NCI-H774 (cell line): ENCODE measurements around the gene CDH16.
"Not testable (repeated sequence)": the region's sequence is repeated elsewhere in the genome, so short reads cannot be mapped to it uniquely, and the experiment has no call there.

Experiments used
- DNase-seq: peaks from one replicate; lab custom pipeline; 2025; lab: John Stamatoyannopoulos, UW

Gene CDH16

GRCh38 chr16:66908762-66909559, 9.7 kb downstream of the CDH16 start:
- DNase-seq, result no peak

DNA sequence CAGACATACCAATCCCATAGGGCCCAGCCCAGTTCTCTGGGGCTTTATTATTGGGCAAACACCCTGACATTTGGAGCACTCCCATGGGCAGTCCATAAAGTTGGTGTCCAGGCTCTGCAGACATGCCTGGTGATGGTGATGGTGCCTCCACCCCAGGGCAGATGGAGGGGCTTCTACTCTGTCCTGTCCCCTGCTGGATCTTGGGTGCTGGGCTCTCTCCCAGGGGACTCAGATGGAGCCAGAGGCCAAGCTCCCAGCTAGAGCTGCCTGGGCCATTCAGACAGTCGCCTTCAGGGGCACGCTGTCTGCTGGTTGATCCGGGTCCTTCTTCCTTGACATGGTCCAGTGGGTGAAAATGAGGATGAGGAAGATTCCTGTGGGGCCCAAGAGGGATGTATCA, 10.6 kb downstream of the CDH16 start:
- DNase-seq, result no peak

- no peak for DNase-seq
These were observed 11.5 kb downstream of the CDH16 start for GRCh38 chr16:66906916-66907836.

DNA sequence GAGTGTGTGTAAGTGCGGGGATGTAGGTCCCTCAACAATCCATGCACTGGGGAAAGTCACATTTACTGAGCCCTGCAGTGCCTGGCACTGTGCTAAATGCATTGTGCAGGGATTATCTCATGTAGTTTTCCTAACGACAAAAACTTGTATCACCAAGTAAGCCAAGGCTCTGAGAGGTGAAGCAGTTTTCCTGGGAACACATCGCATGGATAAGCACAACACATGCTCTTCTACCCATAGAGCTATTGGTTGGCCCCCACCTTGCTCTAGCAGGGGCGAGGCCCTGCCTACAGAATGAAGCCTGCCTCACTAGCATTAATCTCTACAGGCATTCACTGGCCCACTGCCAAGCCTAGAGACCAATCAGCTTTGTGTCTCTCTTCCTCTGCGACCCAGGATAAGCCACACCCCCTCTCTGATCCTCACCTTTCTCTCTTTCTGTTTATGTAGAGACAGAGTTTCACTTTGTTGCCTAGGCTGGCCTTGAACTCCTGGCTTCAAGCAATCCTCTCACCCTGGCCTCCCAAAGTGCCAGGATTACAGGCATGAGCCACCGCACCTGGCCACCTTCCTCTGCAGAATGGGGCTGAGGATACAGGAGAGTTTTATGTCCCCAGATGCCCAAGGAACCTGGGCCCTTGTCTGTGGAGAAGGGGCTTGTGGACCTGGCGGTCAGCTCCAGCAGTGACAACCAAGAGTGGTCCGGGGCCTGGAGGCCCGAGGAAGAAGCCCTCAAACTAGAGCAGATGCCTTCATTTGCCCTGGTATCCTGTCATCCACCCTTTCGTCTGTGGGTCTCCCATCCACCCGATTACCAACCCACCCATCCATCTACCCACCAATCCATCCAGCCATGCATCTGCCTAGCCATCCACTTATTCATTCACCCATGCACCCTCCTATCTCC, 12.8 kb downstream of the CDH16 start:
- no peak for DNase-seq

DNA sequence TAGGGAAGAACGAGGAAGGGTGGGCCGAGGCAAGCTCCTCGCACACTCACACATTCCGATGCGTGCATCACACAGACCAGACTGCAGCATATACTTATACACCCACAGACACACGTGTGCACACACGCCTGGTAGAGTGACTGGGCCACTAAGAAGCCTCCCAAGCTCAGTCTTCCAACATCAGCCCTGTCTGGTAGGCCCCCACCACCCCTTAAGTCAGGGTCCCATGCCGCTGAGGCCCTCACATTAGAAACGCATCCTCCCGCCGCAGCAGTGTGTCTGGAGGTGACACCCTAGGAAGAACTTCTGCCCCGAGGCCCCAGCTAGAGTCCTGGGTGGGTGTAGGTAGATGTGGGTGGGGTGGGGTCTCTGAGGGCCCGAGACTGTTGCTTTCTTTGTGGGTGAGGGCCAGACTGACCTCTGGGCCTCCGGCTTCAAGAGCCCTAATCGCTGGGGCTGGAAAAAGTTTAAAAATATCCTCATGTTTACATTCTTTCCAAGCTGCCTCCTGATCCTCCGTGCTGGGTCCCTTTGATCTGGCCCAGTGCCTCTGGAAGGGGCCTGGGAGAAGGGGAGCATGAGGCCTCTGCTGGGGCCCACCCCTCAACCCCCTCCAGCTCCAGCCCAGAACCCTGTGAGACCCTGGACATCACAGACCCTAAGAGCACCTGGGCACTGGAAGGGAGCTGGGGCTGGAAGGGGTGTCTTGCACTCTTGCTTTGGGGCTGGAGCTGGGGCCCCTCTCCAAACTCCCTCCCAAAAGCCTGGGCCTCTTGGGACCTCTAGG, 13.6 kb downstream of the CDH16 start:
- DNase-seq, result no peak

GRCh38 chr16:66904428-66904845, 14.2 kb downstream of the CDH16 start:
- DNase-seq, result no peak

DNA sequence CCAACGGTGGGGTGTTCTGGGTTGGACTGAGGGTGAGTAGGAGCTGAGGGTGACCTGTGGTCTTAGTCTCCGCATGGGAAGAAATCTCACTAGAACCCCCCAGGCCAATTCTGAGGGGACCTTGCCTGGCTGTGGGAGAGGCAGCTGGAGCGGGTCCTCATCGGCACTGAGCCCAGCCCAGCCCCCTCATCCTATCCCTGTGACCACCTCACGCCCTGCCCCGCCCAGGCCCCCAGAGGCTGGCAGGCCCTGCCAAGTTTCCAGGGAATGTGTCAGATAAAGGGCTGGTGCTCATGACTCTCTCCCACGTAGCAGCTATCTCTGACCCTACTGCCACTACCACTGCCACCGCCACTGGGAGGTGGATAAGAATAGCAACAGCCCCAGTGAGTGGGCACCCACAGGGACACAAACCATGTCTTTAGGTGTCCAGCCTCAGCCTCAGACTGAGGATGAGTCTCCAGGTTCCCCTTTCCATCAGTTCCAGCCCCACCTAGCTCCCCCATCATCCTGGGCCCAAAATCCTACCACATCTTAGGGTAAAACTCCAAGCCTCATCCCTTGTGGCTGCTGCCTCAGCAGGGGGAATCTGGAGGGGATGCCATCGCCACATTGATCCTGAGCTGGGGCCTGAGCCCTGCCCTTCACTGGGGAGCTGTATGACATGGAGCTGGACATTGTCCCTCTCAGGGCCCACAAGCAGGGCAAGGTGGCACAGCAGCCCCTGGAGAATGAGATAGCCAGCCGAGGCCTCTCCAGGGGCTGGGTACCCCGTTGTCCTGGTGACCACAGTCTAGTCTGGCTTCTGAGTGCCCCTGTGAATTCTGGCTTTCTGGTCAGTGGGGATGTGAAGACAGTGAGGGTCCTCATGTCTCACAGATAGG, 14.9 kb downstream of the CDH16 start:
- no peak for DNase-seq

GRCh38 chr16:66902648-66903543, 15.8 kb downstream of the CDH16 start:
- DNase-seq, result no peak

DNA sequence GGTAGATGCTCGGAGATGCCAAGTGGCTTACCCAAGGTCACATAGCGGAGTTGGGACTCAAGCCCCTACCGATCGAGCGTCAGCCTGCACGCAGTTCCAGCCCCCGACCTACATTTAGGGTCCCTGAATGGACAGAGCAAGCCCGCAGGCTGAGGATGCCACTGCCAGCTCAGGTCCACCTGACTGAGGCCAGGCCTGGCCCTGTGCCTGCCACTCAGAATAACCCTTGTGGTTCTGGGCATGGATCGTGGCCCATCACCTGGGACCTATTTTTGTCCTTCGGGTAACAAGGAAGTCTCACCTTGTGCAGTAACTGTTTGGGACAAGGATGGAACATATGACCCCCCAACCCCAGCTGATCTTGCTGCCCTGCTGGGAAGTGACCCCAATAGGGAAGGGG, 17.1 kb downstream of the CDH16 start:
- no peak for DNase-seq

- no peak for DNase-seq
These were observed 17.8 kb downstream of the CDH16 start for GRCh38 chr16:66900721-66901441.

DNA sequence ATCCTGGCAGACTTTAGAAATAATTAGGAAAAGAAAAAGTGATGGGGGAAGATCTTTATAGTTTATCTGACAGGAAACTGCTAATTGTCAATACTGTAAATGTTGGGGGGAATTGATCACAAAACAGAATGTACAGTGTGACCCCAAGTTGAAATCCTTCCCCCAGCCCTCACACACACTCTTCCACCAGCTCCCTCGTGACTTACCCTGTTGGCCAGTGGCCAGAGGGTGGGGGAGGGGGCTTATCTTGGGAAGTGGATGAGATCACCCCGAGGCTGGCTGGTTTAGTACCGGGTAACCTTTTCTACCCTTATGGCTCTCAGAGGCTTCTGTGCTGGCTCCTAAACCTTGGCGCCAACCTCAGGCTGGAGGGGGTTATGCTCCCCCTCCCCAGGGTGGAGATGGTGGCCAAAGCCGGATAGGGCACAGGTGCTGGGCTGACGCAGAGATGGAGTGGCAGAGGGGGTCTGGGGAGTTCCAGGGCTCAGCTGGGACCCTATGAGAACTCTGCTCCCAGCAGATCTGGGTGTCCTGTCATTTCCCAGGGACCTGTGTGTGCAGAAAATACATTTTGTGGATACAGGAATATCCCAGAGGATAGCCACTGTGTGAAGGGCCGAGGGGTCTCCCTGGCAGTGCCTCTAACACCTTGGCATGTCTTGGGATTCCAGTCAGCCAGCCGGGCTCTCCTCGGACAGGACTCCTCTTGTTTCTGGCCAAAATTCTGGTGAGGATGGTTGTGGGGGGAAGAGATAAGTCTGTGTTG, 18.6 kb downstream of the CDH16 start:
- DNase-seq, result peak; percentile 24

- DNase-seq, result no peak
These were observed 19.3 kb downstream of the CDH16 start for GRCh38 chr16:66899310-66899944.

GRCh38 chr16:66898933-66899309, 19.8 kb downstream of the CDH16 start:
- no peak for DNase-seq

- DNase-seq, result no peak
These were observed 20.5 kb downstream of the CDH16 start for GRCh38 chr16:66898207-66898606.

DNA sequence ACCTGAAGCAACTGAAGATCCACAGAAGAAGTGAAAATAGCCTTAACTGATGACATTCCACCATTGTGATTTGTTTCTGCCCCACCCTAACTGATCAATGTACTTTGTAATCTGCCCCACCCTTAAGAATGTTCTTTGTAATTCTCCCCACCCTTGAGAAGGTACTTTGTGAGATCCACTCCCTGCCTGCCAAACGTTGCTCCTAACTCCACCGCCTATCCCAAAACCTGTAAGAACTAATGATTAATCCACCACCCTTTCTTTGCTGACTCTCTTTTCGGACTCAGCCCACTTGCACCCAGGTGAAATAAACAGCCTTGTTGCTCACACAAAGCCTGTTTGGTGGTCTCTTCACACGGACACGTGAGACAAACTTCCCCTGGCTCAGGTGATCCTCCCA, 22.0 kb downstream of the CDH16 start:
- not testable (repeated sequence) for DNase-seq

GRCh38 chr16:66895999-66896398, 22.7 kb downstream of the CDH16 start:
- DNase-seq, result no peak

DNA sequence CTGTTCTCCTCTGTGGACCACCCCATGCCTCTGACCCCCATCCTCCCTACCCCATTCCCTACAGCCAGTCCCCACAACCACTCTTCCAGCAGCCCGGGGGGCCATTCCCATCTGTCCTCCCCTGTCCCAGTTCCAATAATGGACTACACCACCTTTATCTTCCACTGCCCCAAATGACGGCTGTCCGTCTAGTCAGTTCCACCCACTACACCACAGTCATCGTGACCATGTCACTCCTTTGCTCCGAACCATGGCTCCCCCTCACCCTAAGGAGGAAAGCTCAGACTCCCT, 23.1 kb downstream of the CDH16 start:
- no peak for DNase-seq
